ENCODE measurements around the gene BRAF. TPM values are rescaled to one million over a fixed set of nuclear protein-coding genes. Genes with fewer than 3 reads are reported as not detected.

BRAF gene
- total RNA-seq, 4 donors from 2014 or later, result 37.1 to 56.9 (median 45.3) TPM

DNA sequence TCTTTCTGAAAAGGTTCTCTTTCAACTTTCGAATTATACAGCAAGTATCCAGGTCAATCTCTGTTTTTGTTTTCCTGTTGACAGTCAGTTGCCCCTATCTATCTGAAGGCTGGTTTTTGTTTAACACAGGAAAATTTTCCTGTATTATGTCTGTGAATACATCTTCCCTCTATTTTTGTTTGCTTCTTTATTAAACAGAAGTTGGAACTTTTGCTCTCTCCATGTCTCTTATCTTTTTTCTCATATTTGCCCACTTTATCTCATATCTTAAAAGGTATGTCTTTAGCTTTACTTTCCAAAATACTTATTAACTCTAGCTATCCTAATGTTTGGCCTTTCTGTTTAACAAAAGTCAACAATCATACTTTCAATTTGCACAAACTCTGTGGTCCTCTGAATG lies 95.0 kb downstream of the BRAF start:
- TF ChIP-seq, protein P1, sequence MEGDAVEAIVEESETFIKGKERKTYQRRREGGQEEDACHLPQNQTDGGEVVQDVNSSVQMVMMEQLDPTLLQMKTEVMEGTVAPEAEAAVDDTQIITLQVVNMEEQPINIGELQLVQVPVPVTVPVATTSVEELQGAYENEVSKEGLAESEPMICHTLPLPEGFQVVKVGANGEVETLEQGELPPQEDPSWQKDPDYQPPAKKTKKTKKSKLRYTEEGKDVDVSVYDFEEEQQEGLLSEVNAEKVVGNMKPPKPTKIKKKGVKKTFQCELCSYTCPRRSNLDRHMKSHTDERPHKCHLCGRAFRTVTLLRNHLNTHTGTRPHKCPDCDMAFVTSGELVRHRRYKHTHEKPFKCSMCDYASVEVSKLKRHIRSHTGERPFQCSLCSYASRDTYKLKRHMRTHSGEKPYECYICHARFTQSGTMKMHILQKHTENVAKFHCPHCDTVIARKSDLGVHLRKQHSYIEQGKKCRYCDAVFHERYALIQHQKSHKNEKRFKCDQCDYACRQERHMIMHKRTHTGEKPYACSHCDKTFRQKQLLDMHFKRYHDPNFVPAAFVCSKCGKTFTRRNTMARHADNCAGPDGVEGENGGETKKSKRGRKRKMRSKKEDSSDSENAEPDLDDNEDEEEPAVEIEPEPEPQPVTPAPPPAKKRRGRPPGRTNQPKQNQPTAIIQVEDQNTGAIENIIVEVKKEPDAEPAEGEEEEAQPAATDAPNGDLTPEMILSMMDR (IDR thresholded peaks at IDR 0.05; ENCODE audit: low read depth), result no peak

DNA sequence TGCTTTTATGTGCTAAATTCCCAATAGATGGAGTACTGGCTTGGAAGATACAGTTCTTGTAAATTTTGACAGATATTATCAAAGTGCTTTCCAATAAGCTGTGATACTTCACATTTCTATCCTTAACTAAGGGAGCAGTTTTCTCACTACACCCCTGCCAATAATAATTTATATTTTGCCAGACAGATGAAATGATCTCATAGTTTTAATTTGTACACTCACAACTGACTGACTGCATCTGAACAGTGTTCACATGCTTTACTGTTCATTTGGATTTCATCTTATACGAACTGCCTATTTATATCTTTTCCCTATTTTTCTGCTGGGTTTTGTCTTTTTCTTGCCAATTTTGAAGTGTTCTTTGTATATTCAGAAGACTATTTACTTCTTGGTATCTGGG lies 96.0 kb downstream of the BRAF start:
- TF ChIP-seq, protein P1 (IDR thresholded peaks at IDR 0.05; ENCODE audit: low read depth), result no peak

DNA sequence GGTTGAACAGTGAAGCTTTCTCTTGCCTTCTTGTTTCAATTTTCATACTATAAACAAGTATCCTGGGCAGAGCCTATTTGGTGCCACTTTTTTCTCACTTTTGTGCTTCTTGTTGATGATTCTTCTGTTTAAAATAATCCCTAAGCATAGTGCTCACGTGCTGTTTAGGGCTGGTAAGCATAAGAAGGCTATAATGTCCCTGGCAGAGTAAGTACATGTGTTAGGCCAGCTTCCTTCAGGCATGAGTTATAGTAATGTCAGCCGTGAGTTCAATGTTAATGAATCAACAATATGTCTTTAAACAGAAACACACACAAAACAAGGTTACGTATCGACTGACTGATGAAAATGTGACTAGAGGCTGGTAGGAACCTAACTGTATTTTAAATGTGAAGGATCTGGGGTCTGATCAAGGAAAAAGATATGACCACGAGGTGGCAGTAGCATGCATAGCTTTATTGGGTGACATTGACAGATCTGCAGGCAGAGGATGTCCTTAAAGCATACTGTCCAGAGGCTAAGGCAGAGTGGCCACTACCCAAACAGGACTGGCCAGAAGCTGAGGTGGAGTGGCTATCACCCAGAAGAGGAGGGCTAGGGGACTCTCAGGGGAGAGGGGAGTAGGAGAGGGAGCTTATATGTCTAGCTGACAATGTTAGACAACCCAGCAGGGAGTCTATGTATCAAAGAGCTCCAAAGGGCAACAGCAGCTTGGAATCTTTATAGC lies 113.7 kb downstream of the BRAF start:
- TF ChIP-seq, protein P1 (IDR thresholded peaks at IDR 0.05; ENCODE audit: low read depth), result no peak

DNA sequence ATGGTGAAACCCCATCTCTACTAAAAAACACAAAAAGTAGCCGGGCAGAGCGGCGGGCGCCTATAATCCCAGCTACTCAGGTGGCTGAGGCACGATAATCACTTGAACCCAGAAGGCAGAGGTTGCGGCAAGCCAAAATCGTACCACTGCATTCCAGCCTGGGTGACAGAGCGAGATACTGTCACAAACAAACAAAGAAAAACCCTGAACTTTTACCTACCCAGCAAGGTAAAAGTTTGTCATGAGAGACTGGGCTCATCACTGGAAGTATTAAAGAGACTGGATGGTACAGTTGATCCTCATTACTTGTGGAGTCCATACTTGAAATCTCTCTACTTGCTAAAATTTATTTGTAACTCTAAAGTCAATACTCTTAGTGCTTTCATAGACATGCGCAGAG lies 114.3 kb downstream of the BRAF start:
- TF ChIP-seq, protein P1 (IDR thresholded peaks at IDR 0.05; ENCODE audit: low read depth), result no peak

DNA sequence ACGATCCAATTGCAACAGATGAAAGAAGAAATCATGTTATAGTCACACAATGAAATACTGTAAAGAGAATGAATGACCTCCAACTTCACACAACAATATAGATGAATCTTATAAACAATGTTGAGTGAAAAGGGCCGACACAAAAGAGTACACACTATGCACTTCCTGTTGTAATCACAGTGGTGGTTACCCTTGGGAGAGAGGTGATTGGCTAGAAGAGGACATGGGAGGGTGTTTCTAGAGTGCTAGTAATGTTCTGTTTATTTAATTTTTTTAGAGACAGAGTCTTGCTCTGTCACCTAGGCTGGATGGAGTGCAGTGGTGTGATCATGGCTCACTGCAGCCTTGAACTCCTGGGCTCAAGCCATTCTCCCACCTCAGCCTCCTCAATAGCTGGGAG lies 145.8 kb downstream of the BRAF start:
- TF ChIP-seq, protein P1 (IDR thresholded peaks at IDR 0.05; ENCODE audit: low read depth), result no peak

DNA sequence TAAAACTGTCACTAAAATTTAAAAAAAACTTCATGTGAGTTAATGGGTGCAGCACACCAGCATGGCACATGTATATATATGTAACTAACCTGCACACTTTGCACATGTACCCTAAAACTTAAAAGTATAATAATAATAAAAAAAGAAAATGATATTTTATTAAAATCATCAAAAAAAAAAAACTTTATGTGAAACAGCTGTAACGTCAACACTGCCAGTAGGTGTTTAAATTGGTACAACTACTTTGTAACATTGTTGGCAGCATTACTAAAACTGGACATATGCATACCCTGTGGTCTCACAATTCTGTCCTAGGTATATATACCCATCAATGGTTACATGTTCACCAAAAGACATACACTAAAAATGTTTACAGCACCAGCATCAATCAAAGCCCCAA lies 146.2 kb downstream of the BRAF start:
- TF ChIP-seq, protein P1 (IDR thresholded peaks at IDR 0.05; ENCODE audit: low read depth), result no peak

DNA sequence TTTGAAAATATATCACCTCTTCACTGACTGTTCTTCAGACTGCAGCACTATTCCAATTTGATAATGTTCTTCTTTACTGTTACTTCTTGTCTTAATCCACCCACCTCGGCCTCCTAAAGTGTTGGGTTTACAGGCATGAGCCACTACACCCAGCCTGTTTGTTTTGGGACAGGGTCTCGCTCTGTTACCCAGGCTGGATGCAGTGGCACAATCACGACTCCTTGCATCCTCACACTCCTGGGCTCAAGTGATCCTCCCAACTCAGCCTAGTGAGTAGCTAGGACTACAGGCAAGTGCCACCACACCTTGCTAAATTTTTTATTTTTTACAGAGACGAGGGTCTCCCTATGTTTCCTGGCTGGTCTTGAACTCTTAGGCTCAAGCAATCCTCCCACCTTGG lies 150.4 kb downstream of the BRAF start:
- TF ChIP-seq, protein P1 (IDR thresholded peaks at IDR 0.05; ENCODE audit: low read depth), result no peak
